ENCODE measurements around the gene IQCF2. TPM values are rescaled to one million over a fixed set of nuclear protein-coding genes. Genes with fewer than 3 reads are reported as not detected.

Gene IQCF2
- total and polyA plus RNA-seq, 9 of the 15 experiments (the other 6 are each of a cell fraction or from before 2014, with no cell fraction given) = not detected

DNA sequence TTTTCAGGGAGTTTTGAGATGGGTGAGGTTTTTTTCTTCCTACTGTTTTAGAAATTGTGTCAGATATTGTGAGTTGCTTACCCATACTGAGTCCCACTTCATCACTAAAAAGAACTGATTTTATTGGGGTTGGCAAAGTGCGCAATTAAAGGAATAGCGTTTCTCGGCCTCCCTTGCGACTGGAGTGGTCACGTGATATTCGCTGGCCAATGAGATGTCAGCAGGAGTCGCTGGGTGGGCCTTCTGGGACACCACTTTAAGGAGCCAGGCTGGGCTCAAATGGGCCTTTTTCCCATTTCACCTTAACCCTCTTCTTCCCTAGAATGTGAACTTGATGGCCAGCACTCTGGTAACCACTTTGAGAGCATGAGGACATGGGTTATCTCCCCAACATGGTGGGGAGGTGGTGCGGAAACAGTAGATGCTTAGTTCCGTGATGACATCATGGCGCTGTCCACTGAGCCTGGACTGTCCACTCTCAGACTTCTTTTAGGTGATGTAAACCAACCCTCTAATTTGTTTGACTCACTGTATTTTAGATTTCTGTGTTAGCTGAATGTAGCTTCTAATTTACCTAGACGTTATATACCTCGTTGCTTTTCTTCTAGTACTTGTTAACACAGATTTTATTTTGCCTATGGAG, 27.2 kb downstream of the IQCF2 start (continued):
- TF ChIP-seq, protein P1, sequence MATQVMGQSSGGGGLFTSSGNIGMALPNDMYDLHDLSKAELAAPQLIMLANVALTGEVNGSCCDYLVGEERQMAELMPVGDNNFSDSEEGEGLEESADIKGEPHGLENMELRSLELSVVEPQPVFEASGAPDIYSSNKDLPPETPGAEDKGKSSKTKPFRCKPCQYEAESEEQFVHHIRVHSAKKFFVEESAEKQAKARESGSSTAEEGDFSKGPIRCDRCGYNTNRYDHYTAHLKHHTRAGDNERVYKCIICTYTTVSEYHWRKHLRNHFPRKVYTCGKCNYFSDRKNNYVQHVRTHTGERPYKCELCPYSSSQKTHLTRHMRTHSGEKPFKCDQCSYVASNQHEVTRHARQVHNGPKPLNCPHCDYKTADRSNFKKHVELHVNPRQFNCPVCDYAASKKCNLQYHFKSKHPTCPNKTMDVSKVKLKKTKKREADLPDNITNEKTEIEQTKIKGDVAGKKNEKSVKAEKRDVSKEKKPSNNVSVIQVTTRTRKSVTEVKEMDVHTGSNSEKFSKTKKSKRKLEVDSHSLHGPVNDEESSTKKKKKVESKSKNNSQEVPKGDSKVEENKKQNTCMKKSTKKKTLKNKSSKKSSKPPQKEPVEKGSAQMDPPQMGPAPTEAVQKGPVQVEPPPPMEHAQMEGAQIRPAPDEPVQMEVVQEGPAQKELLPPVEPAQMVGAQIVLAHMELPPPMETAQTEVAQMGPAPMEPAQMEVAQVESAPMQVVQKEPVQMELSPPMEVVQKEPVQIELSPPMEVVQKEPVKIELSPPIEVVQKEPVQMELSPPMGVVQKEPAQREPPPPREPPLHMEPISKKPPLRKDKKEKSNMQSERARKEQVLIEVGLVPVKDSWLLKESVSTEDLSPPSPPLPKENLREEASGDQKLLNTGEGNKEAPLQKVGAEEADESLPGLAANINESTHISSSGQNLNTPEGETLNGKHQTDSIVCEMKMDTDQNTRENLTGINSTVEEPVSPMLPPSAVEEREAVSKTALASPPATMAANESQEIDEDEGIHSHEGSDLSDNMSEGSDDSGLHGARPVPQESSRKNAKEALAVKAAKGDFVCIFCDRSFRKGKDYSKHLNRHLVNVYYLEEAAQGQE (IDR thresholded peaks at IDR 0.05; ENCODE audit: borderline replicate concordance) = peak; percentile 28; the same call in 1 of the 2 replicates
- TF ChIP-seq, protein P1 (CRISPR knock-in tag; IDR thresholded peaks at IDR 0.05; ENCODE audit: low read depth) = no peak
- TF ChIP-seq, protein P2, sequence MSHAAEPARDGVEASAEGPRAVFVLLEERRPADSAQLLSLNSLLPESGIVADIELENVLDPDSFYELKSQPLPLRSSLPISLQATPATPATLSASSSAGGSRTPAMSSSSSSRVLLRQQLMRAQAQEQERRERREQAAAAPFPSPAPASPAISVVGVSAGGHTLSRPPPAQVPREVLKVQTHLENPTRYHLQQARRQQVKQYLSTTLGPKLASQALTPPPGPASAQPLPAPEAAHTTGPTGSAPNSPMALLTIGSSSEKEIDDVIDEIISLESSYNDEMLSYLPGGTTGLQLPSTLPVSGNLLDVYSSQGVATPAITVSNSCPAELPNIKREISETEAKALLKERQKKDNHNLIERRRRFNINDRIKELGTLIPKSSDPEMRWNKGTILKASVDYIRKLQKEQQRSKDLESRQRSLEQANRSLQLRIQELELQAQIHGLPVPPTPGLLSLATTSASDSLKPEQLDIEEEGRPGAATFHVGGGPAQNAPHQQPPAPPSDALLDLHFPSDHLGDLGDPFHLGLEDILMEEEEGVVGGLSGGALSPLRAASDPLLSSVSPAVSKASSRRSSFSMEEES (CRISPR knock-in tag; IDR thresholded peaks at IDR 0.05) = peak; percentile 93
- TF ChIP-seq NCOA2 (IDR thresholded peaks at IDR 0.05; ENCODE audit: partially characterized antibody in 2 of 2) (no peak), CTBP1 (IDR thresholded peaks at IDR 0.05; ENCODE audit: borderline replicate concordance) (no peak), KLF16 (IDR thresholded peaks at IDR 0.05) (no peak), MCM5 (IDR thresholded peaks at IDR 0.05; ENCODE audit: low read depth) (no peak), RHOXF2B (CRISPR knock-in tag; conservative IDR thresholded peaks at IDR 0.05) (no peak), LCOR (CRISPR knock-in tag; IDR thresholded peaks at IDR 0.05) (no peak), RAD51 (IDR thresholded peaks at IDR 0.05; ENCODE audit: borderline replicate concordance, low read depth) (peak; percentile 96), SMARCB1 (IDR thresholded peaks at IDR 0.05; ENCODE audit: insufficient read length, low read depth) (no peak), ZNF253 (CRISPR knock-in tag; conservative IDR thresholded peaks at IDR 0.05) (no peak), ZNF311 (CRISPR knock-in tag; IDR thresholded peaks at IDR 0.05) (no peak)

Data from K562 (cell line).